Upper lobe of left lung (tissue), 4 donors: ENCODE measurements around the gene FAM120AOS.

ENCODE experiments used
- POLR2A ChIP-seq, 4 donors: fragments of 450-650 bp; IDR thresholded peaks; one replicate each; pipeline ENCODE4 v1.5.1; 2016 to 2017; ENCODE audit warnings: antibody characterized with exemption in 4 of 4, mild to moderate bottlenecking in 2 of 4
- POLR2AphosphoS5 ChIP-seq, 2 donors: sonication (generic); formaldehyde crosslinking; IDR thresholded peaks; one replicate each; pipeline ENCODE4 v1.5.1; 2017; ENCODE audit warnings: antibody characterized with exemption in 2 of 2

GRCh38 chr9:93456022-93456421, 2.6 kb upstream of the FAM120AOS start:
- TF ChIP-seq POLR2AphosphoS5 (IDR thresholded peaks at IDR 0.05) (no peak), POLR2A (IDR thresholded peaks at IDR 0.05) (no peak)
